ENCODE data around the gene GRIK3.
"Not testable (repeated sequence)": the region's sequence is repeated elsewhere in the genome, so short reads cannot be mapped to it uniquely, and the experiment has no call there.

The GRIK3 gene

DNA sequence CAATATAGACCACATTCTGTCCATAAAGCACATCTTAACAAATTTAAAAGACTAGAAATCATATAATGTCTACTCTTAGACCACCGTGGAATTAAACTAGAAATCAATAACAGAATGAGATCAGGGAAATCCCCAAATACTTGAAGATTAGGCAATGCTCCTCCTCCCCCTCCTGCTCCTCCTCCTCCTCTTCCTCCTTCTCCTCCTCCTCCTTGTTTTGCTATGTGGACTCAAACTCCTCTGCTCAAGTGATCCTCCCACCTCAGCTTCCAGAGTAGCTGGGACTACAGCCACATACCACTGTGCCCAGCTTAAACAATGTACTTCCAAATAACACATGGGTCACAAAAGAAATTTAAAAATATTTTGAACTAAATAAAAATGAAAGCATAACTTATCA, 134.2 kb downstream of the GRIK3 start:
- DNase-seq, result no peak

DNA sequence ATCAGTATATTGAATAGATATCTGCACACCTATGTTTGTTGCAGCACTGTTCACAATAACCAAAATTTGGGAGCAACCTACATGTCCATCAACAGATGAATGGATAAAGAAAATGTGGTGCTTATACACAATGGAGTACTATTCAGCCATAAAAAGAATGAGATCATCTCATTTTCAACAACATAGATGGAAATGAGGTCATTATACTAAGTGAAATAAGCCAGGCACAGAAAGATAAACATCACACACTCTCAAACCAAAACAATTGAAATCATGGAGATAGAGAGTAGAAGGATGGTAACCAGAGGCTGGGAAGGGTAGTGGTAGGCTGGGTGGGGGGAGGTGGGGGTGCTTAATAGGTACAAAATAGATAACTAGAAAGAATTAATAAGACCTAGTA, 136.5 kb downstream of the GRIK3 start:
- not testable (repeated sequence) for DNase-seq

DNA sequence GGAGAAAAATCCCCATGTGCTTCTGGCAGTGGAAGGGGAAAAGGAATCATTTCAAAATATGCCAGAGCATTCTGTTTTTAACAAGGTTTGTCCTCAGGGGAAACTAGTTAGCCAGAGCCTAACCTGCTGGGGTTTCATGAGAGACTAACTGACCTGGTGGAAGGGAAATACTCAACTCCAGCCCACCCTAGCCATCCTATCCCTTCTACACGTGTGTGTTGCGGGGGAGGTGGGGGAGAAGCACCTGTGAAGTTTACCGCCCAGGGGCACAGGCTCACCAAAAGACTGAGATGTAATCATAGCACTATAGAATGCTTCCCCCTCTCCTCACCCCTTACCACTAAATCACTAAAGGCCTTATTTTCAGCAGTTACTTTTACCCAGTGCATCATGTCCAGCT, 139.5 kb downstream of the GRIK3 start:
- DNase-seq, result no peak

DNA sequence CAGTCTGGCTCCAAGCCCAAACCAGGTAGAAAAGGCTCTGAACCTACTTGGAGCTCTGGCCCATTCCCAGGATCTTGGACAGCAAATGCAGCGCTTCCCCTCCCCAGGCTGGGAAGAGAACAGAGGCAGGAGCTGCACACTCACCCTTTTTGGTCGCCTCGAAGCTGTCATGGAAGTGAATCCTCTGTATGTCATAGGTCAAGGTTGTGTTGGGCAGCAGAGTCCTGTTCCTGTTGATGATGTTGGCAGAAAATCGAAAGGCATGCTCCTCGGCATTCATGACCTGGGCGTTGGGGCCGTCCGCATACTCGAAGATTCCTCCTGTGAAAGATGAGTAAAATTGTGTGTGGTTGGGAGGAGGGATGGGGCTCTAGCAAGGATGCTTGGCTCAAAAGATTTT, 143.5 kb downstream of the GRIK3 start:
- DNase-seq, result no peak

DNA sequence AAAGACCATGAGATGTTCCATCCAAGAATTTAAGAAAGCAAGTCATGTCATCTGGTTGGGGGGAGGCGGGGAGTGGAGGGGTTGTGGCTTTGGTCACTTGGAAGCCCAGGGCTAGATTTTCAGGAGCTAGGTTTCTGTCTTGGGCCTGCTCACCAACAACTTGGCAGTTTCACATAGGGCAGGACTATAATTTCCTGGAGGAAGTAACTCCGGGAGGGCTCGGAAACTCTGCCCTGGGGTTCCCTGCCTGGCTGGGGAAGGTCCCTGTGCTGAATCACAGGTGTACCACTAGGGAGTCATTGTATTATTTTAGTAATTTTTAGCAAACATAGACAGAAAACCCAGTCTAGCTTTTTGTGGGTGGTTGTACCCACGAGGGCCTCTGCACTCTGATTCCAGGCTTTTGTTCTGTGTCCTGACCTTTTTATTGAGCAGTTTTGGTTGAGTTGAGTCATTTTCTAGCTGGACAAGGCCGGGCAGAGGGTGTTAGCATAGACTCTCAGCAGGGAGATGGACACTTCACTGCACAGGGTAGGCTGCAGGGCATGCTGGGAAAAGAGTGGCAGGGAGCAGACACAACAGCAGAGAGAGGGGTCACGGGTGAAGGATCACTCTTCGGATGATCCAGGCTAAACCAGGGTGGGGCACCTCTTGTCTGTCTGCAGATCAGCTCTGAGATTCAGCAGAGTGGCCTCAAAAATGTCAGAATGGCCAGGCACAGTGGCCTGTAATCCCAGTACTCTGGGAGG, 144.7 kb downstream of the GRIK3 start:
- DNase-seq, result no peak

DNA sequence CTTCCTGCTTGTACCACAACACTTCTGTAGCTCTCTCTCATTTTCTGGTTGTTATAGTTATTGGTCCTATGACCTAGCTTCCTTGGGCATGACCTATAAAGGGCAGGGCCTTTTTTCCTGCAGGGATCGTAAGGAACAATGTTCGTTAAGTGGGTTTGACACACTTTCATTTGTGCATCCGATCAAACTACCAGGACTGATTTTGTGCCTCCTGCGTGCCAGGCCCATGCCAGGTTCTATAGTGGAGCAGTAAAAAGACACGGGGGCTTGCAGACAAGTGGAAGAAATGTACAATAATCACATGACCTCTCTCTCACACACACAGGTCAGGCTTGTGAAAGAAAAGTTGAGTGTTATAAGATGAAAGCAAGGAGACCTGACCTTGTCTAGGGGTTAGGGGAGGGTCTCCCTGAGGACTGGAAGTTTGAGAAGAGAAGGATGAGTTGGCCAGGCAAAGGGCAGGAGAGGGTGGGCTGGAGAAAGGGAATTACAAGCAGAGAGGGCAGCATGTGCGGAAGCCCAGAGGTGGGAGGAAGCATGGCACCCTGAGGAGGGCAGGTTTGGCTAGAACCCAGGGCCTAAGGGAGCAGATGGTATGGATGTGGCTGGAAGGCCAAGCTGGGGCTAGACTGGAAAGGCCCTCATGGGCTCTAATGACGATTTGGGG, 145.4 kb downstream of the GRIK3 start:
- DNase-seq, result peak in 1 of 2 experiments; percentile 30

DNA sequence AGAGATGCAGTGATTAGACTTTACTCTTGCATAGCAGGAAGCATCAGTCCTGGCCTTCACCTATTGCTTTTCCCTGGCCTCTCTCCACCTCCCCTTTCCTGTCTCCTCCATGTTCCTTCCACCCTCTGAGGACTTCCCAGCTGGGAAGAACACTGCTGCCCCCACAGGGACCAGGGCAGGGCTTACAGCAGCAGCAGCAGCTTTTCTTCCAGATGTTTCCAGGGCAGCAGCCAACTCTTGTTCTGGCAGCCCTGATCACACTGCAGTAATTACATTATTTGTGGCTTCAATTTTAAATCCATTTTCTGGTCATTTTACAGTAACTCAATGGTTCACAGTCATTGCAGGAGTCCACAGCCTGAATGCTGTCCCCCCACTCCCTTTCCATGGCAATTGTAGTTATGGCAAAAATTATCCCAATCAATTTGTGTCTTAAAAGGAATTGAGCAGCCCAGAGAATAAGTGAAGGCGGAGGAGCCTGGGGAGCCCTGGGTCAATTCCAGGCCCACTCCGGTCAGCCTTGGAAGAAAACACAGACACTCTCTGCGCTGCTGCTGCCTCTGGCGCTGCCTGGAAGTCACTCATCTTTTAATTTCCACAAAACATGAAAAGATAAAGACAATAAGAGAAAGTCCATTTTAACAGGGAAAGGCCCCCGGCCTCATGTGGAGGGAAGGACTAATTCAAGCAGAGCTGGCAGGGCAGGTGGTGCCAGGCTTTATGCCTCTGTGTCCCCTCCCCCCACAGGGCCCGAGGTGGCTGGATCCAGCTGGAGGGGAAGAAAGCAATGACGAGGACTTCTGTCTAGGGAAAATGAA, 148.6 kb downstream of the GRIK3 start:
- no peak for DNase-seq

DNA sequence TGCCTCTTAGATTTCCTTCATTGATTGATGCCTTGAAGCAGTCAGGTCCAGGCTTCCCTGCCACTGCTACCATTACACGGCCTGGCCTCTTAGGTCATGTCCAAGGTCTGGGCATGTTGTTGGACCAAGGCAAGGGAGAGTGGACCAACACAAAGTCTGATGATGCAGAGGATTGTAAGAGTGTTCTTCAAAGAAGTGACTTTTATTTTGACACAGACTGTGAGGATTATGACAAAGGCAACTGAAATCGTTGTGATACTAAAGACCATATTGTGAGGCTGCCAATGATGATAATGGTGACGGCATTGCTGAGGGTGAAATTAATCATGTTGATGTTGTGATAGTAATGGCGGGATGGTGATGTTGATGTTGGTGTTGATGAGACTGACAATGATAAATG, 149.5 kb downstream of the GRIK3 start:
- DNase-seq, result no peak

DNA sequence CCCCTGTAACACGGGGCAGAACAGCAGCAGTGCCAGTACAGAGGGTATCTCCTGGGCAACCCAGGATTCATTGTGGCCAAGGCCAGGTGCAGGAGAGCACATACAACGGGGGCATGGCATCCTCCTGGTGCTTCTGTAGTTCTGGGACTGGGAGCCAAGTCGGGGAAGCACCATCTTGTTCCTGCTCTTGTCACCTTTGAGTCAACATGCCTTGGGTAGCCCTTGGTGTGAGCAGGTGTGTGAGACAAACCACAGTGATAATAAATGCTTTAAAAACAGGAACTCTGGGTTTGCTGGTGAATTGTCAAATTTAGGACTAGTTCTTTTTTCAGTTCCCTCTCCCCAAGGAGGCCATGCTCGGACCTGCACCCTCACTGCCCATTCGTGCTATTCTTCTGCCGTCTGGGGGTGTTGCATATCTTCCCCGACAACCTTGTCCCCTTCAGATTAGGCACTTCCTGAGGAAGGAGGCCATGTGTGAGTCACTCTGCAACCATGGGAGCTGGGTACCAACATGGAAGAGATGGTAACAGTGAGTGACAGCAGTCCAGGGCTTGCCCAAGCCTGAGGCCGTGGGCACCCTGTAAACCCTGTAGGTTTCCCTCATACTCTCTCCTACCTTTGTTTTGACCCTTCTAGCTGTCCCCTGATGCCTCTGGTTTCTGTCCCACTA, 150.2 kb downstream of the GRIK3 start:
- no peak for DNase-seq

DNA sequence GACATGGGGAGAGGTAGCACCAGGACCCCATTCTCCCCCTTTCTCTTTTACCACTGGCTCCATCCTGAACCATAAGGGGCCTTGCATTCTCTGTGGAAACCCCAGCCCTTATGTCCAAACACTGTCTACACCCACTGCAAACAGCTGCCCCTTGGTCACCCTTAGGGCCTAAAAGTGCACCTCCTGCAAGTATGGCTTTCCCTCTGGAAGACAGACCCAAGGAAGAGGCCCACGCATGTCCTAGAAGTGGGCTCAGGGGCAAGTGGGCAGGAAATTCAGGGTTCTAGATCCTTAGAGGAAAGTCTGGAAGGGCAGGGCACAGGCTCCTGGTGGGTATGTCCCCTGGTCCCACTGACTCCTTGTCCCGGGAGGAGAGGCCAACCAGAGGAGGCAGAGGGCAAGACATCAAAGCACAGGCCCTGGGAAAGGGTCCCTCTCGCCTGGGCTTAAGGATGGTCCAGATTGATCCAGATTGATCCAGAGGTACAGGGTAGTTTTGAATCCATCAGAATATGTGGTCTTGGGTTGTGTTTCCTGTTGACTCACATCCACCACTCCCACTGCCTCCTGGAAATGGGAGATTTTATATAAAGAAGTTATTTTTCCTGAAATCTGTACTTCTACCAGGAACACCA, 150.9 kb downstream of the GRIK3 start:
- DNase-seq, result no peak

DNA sequence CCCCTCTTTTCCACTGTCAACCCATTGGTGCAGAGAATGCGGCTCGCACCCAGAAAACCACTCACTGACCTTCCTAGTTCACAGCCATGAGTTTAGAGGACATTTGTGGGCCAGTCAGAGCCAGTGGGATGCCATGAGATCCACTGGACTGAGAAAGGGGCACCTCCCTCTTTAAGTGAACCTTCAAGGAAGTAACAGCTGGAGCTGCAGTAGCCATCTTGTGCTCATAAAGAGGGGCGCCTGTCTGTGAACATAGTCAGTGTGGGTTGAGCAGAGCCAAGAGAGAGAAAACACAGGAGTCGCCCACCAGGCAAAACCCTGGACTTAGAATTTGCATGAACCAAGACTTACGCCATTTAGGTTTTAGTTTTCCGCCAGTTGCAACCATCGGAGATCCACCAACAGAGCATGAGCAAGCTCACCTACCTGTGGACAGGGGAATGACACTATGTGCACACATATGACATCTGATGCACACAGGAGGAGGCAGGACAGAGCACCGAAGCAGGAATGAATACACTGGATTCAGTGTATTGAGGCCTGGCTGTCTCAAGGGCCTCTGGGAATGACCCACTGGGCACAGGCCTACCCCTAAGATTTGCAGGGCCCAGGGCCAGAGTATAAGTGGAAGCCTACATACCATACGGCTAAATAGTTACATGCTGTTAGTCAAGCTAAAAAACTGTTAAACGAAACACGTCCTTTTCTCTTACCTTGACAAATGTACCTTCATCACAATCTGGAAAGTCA, 151.6 kb downstream of the GRIK3 start:
- DNase-seq, result no peak

DNA sequence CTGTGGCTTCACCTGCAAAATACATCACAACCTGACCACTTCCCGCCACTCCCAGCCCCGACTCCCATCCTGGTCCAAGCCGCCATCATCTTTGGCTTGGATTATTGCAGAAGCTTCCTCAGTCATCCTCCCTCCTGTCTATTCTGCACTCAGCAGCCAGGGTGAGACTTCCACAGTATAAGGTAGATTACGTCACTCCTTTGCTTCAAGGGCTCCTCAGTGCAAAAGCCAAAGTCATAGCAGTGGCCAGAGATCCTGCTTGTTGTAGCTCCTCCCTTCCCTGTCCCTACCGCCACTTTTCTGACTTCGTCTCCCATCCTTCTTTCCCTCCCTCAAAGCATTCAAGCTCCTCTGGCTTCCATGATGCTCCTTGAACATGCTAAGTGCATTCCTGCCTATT, 152.8 kb downstream of the GRIK3 start:
- DNase-seq, result no peak

DNA sequence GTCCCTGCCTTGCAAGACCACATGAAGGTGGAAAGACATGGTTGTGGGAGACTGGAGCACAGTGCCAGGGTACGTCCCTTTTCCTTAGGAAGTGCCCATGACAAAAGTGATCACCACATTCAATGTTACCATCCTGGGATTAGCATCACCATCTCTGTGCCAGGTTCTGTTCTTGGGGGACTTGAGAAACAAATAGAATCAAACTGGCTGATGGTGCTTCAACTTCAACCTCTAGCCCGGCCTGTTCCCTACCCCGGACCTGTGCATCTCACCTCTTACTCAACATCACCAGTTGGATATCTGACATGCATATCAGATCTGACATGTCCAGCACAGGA, 153.3 kb downstream of the GRIK3 start:
- no peak for DNase-seq

DNA sequence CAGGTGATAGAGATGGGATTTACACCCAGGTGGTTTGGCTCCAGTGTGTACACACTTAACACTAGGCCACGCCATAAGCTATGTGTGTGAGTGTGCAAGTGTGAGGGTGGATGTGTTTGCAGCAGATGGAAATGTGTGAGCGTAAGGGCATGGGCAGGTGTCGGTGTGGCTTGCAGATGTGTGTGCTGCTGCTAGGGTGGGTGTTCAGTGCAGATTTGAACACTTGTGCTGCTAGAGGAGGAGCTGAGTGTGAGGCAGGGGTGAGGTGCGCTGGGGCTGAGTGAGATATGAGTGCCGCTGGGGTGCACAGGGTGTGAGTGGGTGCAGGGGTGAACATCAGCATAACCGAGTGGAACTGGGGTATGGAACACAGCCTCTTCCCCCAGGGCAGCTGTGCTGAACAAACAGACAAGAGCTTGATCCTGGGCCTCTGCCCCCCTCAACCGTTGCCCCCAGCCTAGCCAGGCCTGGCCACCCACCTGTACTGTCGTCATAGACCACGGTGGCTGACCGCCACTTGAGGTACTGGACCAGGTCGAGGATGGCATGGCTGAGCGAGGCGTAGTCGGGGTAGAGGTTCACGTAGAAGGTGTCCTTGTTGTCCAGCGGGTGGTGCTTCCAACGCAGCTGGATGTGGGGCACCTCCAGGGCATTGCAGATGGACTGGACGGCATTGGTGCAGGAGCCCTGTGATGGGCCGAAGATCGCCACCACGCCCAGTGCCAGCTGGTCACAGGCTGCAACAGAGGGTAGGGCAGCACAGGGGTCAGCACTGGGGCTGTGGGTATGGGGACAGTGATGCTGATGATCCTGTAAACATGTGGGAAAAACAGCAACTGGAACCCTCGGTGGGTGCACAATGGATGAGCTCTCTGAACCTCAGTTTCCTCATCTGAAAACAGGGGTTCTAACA, 153.9 kb downstream of the GRIK3 start:
- DNase-seq, result no peak

DNA sequence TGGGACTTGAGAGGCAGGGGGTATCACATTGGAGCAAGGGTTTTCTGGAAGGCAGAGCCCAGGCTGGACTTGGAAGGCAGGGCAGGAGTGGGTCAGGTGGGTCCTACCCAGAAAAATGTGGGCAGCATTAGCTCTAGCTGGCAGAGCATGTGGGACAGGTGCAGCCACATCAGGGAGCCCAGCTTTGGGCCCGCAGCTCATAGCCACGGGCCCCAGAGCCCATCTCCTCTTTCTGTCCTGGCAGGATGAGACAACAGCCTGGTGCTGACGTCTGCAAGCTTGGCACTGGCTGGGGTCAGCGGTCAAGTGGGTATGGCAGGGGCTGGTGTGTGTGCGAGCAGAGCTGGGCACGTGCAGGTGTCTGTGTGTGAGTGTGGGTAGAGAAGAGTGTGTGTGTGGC, 154.7 kb downstream of the GRIK3 start:
- no peak for DNase-seq

DNA sequence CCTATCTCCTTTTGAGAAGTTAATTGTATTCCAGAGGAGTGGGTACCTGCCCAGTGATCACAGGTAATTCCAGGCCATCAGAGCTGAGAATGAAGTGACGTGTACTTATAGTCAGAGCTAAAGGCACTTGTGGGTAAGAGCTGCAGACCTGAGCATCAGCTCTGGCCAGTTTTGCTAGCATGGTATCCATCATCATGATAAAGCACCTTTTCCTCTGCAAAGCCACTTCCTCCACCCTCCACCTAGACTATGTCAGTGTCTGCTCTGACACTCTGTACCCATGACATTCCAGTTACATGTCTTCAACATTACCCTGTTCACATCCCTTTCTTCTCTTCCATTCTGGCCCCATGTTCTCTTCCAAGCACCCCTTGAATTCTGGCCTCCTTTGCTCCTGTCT, 157.3 kb downstream of the GRIK3 start:
- no peak for DNase-seq

DNA sequence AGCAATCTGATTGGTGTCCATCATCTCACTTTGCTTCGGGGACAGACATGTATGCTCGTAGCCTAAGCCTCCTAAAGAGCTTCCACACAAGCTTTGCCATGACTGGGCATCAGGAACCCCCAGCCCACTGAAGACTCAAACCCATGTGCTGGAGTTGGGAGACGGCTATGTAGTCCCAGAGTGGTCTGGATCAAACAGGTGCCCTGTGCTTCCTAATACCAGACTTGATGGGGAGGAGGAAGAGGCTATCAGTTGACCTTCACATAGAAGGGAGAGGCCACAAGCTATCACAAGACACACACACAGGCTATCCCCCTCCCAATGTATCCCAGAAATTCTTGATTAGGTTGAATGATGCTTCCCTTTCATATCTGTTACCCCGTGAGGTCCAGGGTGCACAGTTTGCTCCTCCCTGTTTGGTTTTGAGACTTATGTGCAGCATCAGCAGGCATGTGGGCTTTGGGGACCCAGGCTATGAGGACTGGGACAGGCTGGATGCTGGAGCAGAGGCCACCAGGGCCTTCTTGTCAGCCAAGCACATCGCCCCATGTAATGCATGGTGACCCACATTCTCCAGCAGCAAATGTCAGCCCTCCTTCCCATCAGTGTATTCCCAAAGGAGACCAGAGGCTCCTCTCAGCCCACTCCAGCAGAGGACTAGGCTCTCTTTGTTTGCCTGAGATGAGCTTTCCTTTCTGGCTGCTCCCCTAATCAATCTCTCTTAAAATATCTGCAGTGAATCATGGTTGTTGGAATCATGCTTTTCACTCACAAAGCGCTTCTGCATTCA, 159.8 kb downstream of the GRIK3 start:
- DNase-seq, result no peak

DNA sequence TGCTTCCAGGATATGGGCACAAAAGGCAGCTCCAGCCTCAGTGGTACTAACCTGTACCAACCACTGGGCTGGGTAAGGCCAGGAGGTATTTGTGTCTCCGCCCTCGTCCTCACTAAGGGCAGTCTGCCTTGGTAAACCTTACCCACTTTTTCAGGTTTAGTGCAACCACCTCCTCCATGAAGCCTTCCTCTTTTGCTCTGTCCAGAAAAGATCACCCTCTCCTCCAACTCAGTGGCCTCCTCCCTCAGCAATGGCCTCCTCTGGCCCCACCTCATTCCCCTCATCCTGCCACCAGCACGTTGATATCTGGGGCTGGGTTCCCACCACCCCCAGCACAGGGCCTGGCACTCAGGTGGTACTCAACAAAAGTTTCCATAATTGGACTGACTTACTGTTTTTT, 161.5 kb downstream of the GRIK3 start:
- DNase-seq, result no peak

DNA sequence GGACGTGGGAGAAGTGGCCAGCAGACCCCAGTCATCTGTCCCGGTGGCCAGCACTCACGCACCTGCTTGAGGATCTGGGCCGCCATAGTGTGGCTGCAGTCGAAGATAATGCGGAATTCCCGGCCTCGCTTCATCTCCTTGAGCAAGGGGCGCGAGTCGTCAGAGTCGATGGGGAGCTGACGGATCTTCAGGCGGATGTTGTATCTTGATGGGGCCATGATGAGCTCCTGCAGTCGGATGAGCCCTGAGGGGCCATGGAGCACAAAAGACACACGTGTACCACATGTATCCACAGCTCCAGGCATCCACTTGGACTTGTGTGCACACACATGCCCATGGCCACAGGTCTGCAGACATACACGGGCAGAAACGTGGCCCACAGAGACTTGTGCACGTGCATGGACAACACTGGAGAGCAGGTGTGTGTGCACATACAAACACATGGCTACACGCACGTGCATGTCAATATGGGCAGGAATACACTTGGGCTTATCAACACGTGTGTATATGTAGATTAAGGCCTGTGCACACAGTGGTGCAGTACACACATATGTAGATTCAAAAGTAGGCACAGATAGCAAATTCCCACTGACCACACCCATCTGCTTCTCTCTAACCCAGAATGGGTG, 162.1 kb downstream of the GRIK3 start:
- no peak for DNase-seq
